Mesangial cell (primary cell): ENCODE results near the gene ARIH2. TPM values are rescaled to one million over a fixed set of nuclear protein-coding genes. Genes with fewer than 3 reads are reported as not detected.

Source experiments
- total RNA-seq: library from RNA; depleted of rRNA; stranded (reverse); fragments of >200 nt; gene quantifications from 2 replicates; pipeline ENCODE4 v1.2.3, GENCODE V29; 2015

ARIH2 gene
- 72.1 and 85.6 TPM in 2 replicates for total RNA-seq

DNA sequence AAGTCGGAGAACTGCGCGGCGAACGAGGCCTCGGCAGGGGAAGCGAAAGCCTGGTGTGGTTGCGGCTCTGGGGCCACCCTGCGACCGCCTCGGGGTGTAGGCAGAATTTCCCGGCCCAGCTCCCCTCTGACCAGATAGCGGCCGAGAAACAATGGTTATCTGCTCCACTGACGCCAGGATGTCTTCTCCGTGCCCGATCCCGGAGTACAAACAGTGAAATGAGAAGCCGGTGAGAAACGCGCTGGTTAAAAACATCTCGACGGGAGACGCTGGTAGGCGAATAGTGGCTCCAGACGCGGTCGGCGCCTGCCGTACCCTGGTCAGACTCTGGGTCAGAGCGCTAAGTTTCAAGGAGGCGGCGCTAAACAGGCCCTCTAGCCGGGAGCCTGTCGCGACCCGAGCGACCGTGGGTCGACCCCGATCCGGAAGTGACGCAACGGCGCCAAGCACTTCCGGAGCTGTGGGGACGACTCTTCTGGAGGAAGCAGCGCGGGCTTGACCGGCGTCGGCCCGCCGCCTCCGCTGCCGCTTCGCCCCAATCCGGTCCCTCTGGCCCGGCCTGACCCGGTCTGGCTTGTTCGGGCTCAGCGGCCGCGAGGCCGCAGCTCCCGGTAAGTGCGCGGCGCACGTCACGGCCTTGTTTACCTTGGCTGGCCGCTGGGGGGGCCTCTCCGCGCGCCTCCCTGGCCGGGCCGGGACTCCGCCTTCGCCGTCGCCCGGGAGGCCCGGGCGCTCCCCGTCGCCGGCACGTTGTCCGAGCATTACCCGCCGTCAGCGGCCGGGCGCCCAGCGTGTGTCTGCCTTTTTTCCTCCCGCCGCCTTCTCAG lies at the start of gene ARIH2:
Gene ARIH2, plus strand, starts transcription at position 455 of the 827 bp plus-strand sequence. CDS start 8,717 bp downstream, outside the sequence.

DNA sequence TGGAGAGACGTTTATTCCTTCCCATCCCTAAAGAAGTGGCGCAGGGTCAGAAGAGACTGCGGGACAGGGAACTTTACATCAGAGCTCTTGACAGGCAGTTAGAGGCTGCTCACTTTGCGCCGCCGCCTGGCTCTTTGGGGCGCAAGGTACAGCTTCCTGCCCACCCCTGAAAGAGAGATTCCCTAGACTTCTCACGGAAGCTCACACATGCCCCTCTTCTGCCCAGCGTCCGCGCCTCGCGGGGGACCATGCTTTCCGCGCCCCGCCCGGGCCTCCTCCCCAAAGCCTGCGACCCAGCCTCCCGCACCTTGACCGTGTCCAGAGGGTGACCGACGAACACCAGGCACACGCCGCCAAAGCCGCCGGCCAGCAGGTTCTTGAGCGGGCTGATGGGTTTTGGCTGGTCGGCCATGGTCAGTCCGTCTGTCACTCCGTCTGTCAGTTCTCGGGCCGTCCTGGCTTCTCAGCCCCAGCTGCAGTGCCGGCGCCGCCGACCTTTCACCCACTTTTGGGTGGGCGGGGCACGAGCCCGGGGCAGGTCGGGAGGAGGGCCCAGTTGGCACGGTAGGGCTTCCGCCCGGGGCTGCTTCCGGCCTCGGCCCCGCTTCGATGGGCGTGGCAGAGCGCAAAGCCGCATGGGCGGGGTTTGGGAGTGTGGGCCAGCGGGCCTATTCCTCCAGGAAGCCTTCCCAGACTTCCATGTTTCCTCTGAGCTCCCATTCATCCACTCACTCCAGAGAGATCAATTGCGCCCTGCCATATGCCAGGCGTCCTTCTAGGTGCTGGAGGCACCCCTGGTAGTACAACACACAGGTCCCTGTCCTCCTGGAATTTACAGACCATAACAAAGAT lies 20.0 kb upstream of the ARIH2 start, which contains the start of gene SLC25A20:
Gene SLC25A20, minus strand, starts transcription at position 500 of the 852 bp plus-strand sequence. Its CDS starts 88 bp downstream, at position 412.

DNA sequence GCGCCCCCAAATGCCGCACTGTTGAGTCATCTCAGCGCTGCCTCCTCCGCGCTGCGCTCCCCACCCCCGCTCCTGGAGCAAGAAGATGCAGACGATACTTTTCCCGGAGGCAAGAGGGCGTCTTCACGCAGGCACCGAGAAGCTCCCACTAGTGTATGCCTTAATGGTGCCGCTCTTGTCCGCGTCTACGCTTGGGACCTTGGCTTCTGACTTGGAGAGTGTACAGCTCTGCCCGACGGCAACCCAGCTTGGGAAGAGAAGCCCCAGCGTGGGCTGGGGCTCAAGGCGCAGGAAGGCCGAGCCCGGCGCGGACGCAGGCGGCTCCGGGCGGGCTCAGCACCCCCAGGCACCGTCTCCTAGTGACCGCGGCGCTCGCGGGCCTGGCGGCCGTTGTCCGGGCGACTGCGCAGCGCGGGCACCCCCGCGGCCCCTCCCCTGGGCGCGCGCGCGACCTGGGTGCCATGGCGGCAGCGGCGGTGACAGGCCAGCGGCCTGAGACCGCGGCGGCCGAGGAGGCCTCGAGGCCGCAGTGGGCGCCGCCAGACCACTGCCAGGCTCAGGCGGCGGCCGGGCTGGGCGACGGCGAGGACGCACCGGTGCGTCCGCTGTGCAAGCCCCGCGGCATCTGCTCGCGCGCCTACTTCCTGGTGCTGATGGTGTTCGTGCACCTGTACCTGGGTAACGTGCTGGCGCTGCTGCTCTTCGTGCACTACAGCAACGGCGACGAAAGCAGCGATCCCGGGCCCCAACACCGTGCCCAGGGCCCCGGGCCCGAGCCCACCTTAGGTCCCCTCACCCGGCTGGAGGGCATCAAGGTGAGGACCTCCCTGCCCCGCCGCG lies 71.4 kb downstream of the ARIH2 start, which contains the start of gene P4HTM:
Gene P4HTM, plus strand, starts transcription at position 446 of the 840 bp plus-strand sequence. Its CDS starts 16 bp downstream, at position 462.

GRCh38 chr3:49007068-49007770 lies 88.6 kb downstream of the ARIH2 start, which contains the start of gene WDR6:
Gene WDR6, plus strand, starts transcription at chr3:49007391. Its CDS starts 41 bp downstream, at chr3:49007432.

DNA sequence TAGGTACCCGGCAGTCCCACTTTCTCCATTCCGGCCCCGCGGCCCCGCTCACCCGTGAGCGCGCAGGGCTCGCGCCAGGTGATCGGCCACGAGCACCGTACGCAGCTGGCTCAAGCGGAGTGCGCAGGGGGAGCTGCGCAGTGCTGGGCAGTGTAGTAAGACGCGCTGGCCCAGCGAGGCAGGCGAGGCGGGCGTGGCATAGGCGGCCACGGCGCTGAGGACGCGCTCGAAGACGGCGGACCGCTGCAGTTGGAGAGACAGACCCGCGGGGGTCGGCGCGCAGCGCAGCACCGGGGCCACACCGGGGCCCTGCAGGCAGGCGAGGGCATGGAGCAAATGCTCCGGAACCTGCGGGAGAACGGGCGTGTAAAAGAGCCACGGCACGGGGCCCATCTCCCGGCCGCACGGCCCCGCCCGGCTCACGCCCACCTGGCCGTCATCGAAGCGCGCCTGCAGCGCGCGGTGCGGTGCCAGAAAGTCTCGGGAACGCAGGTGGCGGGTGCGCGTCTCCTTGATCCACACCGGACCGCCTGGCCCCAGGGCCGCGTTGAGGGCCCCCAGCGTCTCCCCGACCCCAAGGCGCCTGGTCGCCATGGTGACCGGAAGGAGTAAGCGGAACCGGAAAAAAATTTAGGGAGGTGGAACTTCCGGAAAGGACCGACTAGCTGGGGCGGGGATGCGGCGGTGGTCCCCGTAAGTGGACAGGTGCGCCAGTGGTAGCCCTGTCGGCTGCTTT lies 99.5 kb downstream of the ARIH2 start, which contains the start of gene DALRD3:
Gene DALRD3, minus strand, starts transcription at position 610 of the 736 bp plus-strand sequence. Its CDS starts 16 bp downstream, at position 594.

GRCh38 chr3:49021813-49022687 lies 103.4 kb downstream of the ARIH2 start, which contains the start of gene NDUFAF3:
Gene NDUFAF3, plus strand, starts transcription at chr3:49022121. Its CDS starts 24 bp downstream, at chr3:49022145.

GRCh38 chr3:49028673-49029562 lies 110.3 kb downstream of the ARIH2 start, which contains the start of gene IMPDH2:
Gene IMPDH2, minus strand, starts transcription at chr3:49029398. Its CDS starts 48 bp downstream, at chr3:49029350.

Other genes with a start within 250 kb of the ARIH2 start
- 20.5 and 24.4 TPM in 2 replicates for gene NCKIPSD, start 232.9 kb upstream of the ARIH2 start, total RNA-seq
- gene IP6K2, start 201.6 kb upstream of the ARIH2 start, total RNA-seq: 60.1 and 76.3 TPM in 2 replicates
- gene PRKAR2A, start 71.0 kb upstream of the ARIH2 start, total RNA-seq: 21.8 and 27.9 TPM in 2 replicates
- gene SLC25A20, start 20.0 kb upstream of the ARIH2 start, total RNA-seq: 8.6 and 13.1 TPM in 2 replicates
- gene P4HTM, start 71.4 kb downstream of the ARIH2 start, total RNA-seq: 16.3 and 82.8 TPM in 2 replicates
- 89.0 and 128 TPM in 2 replicates for gene WDR6, start 88.5 kb downstream of the ARIH2 start, total RNA-seq
- gene DALRD3, start 99.7 kb downstream of the ARIH2 start, total RNA-seq: 57.8 and 89.2 TPM in 2 replicates
- gene NDUFAF3, start 103.3 kb downstream of the ARIH2 start, total RNA-seq: 212 and 249 TPM in 2 replicates
- gene IMPDH2, start 110.6 kb downstream of the ARIH2 start, total RNA-seq: 182 and 193 TPM in 2 replicates
- gene QRICH1, start 175.2 kb downstream of the ARIH2 start, total RNA-seq: 70.0 and 78.2 TPM in 2 replicates
- 362 and 497 TPM in 2 replicates for gene QARS1, start 185.9 kb downstream of the ARIH2 start, total RNA-seq
- gene USP19, start 202.0 kb downstream of the ARIH2 start, total RNA-seq: 38.1 and 55.4 TPM in 2 replicates
- gene LAMB2, start 214.2 kb downstream of the ARIH2 start, total RNA-seq: 209 and 412 TPM in 2 replicates
- gene CCDC71, start 247.5 kb downstream of the ARIH2 start, total RNA-seq: 32.4 and 33.2 TPM in 2 replicates